HL-60 (cell line): ENCODE data around the gene FILIP1L.

Source experiments
- CTCF ChIP-seq: IDR thresholded peaks from one replicate; pipeline ENCODE4 v1.5.1; 2011; ENCODE audit warnings: low read length, control low read depth, inconsistent platforms; ENCODE audit not compliant: insufficient read depth
- GABPA ChIP-seq: IDR thresholded peaks from 2 replicates; pipeline ENCODE4 v1.6.1; 2012; ENCODE audit warnings: low read depth
- POLR2AphosphoS5 ChIP-seq: IDR thresholded peaks from 2 replicates; pipeline ENCODE4 v1.6.1; 2012; ENCODE audit warnings: low read depth
- REST ChIP-seq: IDR thresholded peaks from 2 replicates; pipeline ENCODE4 v1.6.1; 2012; ENCODE audit warnings: low read depth; ENCODE audit not compliant: insufficient replicate concordance
- SPI1 ChIP-seq: IDR thresholded peaks from 2 replicates; pipeline ENCODE4 v1.6.1; 2012; ENCODE audit warnings: low read depth, mild to moderate bottlenecking, borderline replicate concordance

- no peak for TF ChIP-seq CTCF
- TF ChIP-seq POLR2AphosphoS5, result no peak
- TF ChIP-seq SPI1, result no peak
- TF ChIP-seq REST, result no peak
- TF ChIP-seq GABPA, result no peak
These were observed 155.9 kb downstream of the FILIP1L start for GRCh38 chr3:99958222-99958912.
